Mammary epithelial cell (primary cell): ENCODE results near the gene SETD9.
A peak's percentile ranks its signal among the peaks of the same experiment; 100 is the strongest.

Experiments used
- CTCF ChIP-seq, 2 donors: IDR thresholded peaks in 1 of 2; conservative IDR thresholded peaks in 1 of 2; 2 replicates each; pipeline ENCODE4 v1.5.1; 2011 to 2012; ENCODE audit warnings: inconsistent platforms in 2 of 2, low read length in 2 of 2, mild to moderate bottlenecking in 2 of 2, control low read depth in 1 of 2, low read depth in 1 of 2; ENCODE audit not compliant: insufficient read depth in 1 of 2; ENCODE audit errors: extremely low read depth in 1 of 2
- EZH2 ChIP-seq: IDR thresholded peaks from 2 replicates; pipeline ENCODE4 v1.6.1; 2012; ENCODE audit warnings: low read length, inconsistent platforms, borderline replicate concordance

- no peak for TF ChIP-seq EZH2
- peak; percentile 62 to 79 for TF ChIP-seq CTCF (conservative IDR thresholded peaks at IDR 0.05 in 1 of 2, IDR thresholded peaks at IDR 0.05 in 1 of 2; ENCODE audit: extremely low read depth in 1 of 2, insufficient read depth in 1 of 2, low read depth in 1 of 2, low read length in 2 of 2)
Observed at GRCh38 chr5:56900858-56901578, 8.4 kb upstream of the SETD9 start.
